Renal pelvis (tissue), 4 donors: ENCODE results near the gene CDKN1A. TPM values are rescaled to one million over a fixed set of nuclear protein-coding genes. Genes with fewer than 3 reads are reported as not detected.
"Not testable (repeated sequence)": the region's sequence is repeated elsewhere in the genome, so short reads cannot be mapped to it uniquely, and the experiment has no call there.

Experiments
- DNase-seq: peaks from one replicate; pipeline ENCODE4 v3.0.0-alpha.2; 2013
- polyA plus RNA-seq, 3 donors: library from polyadenylated mRNA; unstranded; fragments of 120-200 nt; gene quantifications; one replicate each; pipeline ENCODE4 v1.2.1, GENCODE V29; 2013; ENCODE audit not compliant: insufficient read length in 3 of 3

Gene CDKN1A
- polyA plus RNA-seq, 3 donors: 11.1 to 12.2 (median 11.7) TPM

DNA sequence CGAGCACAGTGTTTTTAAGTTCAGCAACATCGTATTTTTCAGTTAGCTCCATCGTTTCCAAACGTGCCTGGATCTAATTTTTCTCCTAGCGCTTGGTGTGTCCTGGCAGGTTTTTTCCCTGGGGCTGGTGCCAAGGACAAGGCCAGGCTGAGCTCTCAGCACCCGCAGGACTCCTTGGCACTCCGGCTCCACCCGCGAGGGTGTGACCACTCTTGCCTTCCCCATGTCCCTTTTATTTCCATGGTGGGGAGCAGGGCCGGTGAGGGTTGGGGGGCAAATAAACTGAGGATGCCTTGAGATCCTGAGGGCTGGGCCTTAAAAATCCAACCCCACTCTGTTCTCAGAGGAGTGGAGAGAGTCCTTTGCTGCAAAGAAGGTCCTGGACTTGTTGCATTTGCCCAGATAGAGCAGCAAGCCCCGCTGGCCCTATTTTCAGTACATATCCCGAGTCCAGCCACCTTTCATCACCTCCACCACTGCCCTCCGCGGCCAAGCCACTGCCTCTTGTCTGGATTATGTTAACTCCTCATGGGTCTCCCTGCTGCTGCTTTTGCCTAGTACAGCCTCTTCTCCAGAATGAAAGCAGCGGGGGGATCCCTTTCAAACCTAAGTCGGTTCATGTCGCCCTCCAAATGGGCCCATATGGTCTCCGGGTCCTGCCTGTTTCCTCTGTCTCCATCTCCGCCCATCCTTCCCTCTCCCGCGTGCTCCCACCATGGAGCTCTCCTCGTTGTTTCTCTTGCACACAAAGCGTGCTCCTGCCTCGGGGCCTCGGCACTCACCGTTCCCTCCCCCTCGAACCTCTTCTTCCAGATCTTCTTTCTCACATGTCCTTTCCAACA is 14.6 kb downstream of the CDKN1A start:
- no peak for DNase-seq

DNA sequence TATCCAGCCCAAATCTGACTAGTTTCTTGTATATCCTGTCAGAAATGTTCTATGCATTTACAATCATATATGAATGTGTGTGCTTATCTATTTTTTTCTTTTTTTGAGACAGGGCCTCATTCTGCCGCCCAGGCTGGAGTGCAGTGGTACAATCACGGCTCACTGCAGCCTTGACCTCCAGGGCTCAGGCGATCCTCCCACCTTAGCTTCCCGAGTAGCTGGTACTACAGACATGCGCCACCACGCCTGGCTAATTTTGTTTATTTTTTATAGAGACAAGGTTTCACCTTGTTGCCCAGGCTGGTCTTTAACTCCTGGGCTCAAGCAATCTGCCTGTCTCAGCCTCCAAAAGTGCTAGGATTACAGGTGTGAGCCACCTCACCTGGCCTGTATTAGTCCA is 16.1 kb downstream of the CDKN1A start:
- DNase-seq: no peak

DNA sequence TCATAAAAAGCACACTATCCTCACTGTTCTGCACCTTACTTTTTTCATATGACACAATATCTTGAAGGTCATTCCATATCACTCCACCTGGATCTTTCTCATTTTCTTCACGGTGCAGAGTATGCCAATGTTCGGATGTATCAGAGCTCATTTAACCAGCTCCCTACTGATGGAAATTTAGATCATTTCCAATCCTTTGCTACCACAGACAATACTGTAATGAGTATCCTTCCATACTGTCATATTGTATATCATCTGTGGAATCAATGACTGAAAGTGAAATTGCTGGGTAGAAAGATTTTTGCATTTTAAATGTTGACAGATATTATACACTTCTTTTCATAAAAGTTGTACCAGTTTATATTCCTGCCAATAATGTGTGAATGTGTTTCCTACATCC is 16.9 kb downstream of the CDKN1A start:
- DNase-seq: no peak

DNA sequence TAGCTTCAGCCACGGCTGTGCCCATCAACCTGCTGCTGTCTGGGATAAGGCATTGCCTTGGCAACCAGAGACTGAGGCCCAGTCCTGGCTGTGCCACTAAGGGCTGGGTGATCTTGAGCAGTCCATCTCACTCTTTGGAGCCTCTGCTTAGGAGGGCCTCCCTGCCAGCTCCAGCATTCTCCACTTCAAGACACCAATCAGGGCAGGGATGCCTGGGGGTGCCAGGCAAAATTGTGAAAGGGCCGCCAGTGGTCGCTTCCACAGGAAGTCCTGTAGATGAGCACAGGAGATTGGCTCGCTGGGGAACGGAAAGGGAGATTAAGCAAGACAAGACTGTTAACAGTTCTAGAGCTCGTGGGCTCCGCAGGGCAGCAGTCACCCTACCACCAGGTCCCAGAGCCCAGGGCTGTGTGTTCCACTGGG is 19.0 kb downstream of the CDKN1A start, which contains the start of gene RAB44:
RAB44 (plus strand) TSS at position 346 of the 423 bp plus-strand sequence. CDS start 6,410 bp downstream, outside the sequence.
- DNase-seq: no peak

DNA sequence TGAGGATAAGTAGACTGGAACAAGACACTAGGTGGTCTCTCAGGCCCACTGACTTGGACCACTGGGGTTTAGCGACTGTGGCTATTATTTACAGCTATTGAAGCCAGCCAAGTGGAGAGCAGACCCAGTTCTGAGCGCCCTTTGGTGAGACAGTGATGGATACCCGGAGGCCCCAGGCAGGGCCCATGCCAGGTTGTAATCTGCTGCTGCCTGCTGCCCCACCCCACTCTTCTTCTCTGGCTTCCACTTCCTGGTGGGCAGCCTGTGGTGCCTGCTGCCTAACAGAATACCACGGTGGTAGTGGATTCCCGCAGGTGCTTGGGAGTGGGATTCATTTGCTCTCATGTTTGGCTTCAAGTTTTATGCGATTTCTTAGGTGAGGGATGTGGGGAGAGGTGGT is 19.7 kb downstream of the CDKN1A start:
- no peak for DNase-seq

DNA sequence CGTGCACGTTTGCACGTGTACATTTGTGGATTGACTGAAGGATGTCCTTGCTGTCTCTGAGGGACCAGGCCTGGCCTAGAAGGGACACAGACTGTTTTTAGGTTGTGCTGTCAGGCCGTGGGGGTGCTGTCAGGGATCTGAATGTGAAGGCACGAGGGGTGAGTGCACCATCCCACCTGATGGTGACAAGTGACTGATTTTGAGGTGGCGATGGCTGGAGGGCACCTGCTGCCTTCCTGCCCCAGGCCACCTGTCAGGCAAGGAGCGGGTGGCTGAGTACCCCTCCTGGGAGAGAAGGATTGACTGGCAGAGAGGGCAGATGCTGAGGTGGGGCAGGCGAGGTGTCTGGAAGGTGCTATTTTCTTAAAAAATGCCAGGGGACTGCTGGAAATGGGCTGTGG is 20.4 kb downstream of the CDKN1A start:
- no peak for DNase-seq

DNA sequence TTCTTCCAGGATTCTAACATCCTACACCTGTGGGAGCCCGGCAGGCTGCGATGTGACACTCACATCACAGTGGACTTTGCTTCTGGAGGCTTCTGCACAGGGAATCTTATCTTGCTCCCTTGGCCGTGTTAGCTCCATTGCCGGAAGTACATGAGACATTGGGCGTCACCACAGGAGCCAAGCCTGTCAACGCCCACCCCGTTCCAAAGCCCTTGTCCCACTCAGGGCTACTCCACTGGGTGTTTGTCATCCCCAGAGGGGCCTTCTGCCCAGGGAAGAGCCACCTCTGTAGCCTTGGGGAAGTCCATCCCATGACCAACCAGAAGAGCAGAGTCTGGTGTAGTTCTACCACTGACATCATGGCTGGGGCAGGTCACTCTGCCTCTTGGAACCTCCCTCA is 20.8 kb downstream of the CDKN1A start:
- DNase-seq: no peak

DNA sequence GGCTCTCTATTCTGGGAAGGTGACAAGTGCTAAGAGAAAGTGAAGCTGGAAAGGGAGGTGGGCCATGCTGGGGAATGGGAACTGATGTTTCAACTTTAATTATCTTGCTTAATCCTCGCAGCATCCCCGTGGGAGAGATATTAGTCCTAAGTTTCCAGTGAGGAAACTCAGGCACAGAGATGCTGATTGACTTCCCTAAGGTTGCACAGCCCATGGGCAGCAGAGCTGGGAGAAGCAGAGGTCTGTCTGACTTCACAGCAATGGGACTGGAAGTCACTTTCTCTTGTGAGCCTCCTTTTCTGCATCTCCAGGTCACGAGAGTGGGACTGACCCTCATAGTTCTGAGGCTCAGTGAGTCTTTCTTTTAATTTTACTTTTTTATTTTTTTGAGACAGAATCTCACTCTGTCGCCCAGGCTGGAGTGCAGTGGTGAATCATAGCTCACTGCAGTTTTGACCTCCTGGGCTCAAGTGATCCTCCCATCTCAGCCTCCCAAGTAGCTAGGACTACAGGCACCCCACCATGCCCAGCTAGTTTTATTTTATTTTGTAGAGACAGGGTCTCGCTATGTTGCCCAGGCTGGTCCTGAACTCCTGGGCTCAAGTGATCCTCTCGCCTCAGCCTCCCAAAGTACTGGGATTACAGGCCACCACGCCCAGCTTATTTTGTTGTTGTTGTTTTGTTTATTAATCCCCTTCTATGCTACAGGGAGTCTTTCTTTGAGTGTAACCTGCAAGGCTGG is 21.7 kb downstream of the CDKN1A start:
- DNase-seq: no peak

DNA sequence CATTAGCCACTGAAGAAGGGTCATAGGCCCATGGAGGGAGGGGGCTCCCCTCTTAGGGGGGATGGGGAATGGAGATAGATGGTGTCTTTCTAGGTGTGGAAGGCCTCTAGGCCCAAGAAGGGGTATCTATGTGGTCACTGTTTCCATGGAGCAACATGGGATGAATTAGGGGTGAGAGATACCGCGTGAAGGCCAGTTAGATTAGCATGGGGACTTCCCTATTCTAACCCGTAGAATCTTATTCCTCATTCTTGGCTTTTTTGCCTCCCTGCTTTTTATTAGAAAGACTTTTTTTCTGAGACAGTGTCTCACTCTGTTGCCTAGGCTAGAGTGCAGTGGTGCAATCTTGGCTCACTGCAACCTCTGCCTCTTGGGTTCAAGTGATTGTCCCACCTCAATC is 22.3 kb downstream of the CDKN1A start:
- DNase-seq: no peak

DNA sequence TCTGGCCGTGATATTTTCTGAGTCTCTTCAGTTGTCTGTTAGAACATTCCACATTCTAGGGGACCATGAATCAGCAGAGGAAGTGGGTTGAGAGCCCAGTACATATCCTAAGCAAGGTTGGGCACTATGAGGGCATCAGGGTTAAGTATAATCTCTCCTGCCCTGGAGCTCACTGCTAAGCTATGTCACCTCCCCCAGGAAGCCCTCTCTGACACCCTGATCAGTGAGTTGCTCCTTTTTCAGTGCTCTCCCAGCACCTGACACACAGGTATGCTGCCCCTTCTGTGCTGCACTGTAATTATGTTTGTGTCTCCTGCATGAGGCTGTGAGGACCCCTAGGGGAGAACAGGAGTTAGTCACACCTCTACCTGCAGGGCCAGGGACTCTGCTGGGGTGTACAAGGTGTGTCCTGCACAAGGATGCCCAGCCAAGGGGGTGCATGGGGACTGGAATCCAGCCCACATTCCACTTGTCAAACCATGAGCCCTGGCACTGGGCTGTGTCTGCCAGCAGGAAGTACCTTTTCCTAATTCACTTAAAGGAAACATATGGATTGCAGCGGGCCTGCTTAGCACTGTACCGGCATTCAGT is 23.0 kb downstream of the CDKN1A start:
- no peak for DNase-seq

DNA sequence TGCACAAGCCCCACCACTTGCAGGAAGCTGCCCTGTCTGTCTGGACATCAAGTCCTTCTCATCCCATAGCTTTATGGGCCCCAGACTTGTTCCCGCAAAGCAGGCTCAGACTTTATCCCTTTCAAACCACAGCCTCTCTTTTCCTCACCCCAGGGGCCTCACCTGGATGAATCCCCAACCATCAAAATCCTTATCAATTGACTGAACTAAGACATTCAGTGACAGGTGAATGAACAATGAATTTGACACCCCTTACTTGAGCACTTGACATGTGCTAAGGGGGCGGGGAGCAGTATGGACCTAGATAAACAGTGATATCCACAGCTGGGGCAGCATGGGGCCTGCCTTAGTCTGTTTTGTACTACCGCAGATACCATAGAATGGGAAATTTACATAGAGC is 24.1 kb downstream of the CDKN1A start:
- DNase-seq: no peak

DNA sequence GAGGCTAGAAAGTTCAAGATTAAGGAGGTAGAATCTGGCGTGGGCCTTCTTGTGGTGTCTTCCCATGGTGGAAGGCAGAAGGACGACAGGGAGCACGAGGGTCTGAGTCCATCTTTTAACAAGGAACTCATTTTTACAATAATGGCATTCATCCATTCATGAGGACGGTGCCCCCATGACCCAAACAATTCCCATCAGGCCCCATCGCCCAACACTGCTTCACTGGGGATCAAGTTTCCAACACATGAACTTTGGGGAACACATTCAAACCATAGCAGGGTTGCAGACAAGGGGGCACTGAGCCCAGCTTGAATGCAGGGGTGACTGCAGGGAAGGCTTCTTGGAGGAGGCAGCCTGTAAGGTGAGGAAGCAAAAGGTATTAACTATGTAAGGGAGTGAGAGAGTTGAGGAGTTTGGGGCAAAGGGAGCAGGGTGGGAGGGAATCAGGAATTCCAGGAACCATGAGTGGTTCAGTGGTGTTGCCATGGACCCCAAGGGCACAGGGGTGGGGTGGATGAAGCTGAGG is 24.6 kb downstream of the CDKN1A start:
- no peak for DNase-seq

DNA sequence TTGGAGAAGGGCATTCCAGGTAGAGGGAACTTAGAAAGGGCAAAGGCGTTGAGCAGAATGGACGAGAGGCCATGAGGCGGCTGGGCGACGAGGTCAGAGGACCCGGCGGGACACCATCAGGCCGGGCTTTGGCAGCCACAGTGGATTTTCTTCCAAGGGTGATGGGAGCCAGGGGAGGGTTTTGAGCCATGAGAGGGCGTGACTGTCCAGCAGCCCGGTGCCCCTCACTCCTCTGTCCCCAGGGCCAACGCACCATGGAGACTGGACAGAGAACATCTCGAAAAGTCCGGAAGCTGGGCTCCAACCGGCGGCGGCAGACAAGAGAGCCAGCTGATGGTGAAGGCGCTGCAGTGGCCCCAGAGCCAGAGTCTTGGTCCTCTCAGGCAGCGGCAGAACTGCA is 25.5 kb downstream of the CDKN1A start:
- no peak for DNase-seq

DNA sequence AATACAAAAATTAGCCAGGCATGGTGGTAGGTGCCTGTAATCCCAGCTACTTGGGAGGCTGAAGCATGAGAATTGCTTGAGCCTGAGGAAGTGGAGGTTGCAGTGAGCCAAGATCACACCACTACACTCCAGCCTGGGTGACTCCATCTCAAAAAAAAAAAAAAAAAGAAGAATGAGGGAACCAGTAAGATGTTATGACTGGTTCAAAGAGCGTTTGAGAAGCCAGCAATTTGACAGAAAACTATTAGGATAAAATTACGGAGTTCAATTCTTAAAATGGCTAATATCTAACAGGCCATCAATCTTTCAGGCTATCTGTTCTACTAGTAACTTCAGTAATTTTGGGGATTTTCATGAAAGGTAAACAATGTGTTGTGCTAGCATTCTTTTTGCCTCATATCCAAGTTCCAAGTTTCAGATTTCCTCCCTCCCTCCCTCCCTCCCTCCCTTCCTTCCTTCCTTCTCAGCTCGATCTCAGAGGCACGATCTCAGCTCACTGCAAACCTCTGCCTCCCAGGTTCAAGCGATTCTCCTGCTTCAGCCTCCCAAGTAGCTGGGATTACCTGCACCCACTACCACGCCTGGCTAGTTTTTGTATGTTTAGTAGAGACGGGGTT is 26.6 kb downstream of the CDKN1A start:
- DNase-seq: not testable (repeated sequence)

DNA sequence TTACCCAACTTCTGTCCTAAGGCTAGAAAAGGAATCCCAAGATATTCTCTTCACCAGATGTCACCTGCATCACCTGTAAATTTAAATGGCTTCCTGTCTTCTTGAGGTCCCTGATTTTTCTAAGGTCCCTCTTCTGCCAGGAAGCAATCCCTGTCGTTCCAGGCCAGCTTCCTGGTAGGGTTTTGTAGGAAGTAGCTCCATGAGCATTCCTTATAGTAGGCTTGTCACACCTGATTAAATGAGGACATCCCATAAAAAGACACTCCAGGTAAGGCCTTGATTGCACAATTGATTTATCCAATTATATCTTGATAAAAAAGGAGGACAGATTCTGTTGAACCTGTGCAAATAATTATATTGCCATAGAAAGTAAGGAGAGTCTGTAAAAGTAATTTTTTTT is 27.8 kb downstream of the CDKN1A start:
- DNase-seq: no peak

DNA sequence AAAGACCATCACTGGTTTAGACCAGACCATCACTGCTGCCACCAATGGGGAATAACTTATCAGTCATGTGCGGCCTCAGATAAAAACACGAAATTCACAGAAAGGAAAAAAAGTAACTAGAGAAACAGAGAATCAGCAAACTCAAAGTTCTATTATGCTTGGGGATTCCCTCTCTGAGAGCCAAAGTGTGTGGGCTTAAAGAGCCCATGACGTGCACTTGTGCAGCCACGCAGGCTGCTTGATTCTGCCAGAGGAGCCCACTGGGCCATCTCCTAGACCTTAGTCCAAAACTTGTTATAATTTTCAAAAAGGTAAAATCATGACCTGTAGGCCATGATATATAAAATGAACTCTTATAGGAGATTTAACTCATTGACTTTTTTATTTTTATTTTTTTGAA is 34.3 kb downstream of the CDKN1A start:
- no peak for DNase-seq

DNA sequence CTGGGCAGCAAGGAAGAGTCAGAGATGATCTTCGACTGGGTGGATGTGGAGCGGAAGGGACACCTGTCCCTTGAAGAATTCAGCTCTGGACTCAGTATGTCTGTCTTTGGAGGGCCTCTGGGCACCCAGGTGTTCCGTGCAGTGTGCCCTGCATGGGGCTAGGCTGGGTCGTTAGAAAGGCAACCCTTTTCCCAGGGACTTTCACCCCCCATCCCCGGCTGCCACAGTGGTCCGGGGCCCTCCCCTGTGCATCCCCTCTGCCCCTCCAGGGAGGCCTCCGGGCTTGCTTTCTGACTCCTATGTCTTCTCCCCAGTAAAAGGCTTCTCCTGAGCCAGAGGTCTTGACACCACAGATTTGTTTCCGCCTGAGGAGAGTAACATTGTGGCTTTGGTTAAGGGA is 35.3 kb downstream of the CDKN1A start:
- DNase-seq: no peak

DNA sequence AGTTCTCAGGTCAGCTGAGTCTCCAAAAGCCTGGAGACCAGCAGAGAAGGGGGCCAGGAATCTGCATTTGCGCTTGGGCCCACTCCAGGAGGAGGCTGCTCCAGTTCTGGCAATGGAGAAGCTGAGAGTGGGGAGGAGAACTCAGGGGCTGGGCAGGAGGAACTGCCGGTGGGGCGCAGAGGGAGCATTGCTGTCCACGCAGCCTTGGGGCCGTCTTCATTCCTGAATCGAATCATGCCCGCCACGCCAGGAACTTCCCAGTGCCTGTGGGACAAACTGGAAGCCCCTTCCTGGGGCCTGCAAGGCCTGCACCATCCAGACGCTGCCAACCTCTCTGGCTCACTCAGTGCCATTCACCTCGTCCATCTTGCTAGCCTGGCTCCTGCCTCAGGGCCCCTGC is 36.0 kb downstream of the CDKN1A start:
- DNase-seq: no peak

DNA sequence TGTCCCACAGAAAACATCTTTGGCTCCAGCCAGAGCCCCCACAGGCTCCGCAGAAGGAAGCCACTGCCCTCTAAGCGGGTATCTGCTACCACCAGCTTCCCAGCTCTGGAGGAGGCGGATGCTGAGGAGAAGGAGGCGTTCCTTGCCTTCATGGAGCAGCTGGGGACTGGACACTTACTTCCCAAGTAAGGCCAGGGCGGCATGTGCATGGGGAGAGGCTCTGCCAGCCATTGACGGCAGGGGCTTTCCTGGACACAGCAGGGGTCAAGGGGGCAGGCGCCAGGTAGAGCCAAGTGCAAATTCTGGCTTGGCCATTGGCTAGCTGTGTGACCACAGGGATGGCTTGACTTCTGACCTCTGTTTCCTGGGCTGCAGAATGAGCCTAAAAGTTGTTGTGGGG is 37.0 kb downstream of the CDKN1A start:
- DNase-seq: no peak

DNA sequence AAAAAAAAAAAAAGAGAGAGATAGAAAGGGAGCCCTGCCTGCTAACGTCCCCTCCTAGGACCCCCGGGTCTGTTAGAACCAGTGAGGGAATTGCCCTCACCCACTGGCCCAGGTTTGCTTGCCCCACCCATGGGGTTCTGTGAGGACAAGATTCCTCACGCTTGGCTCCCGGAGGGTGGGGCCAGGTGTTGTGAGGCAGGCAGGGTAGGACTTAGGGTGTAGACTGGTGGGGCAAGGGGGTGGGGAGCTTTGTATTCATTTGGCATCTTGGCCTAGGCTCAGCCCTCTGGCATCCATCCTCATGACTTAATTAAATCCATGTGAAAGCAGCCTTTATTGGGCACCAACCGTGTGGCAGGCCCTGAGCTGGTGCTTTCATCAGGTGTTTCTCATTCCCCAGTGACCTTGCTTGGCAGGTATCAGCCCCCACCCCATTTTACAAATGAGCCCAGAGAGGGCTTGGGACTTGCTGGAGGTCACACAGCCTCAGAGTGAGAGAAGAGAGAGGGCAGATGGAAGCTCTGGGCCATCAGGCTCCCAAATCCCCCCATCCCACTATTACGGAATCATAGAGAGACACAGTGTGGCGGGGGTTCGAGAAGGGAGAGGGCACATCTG is 38.1 kb downstream of the CDKN1A start:
- no peak for DNase-seq

DNA sequence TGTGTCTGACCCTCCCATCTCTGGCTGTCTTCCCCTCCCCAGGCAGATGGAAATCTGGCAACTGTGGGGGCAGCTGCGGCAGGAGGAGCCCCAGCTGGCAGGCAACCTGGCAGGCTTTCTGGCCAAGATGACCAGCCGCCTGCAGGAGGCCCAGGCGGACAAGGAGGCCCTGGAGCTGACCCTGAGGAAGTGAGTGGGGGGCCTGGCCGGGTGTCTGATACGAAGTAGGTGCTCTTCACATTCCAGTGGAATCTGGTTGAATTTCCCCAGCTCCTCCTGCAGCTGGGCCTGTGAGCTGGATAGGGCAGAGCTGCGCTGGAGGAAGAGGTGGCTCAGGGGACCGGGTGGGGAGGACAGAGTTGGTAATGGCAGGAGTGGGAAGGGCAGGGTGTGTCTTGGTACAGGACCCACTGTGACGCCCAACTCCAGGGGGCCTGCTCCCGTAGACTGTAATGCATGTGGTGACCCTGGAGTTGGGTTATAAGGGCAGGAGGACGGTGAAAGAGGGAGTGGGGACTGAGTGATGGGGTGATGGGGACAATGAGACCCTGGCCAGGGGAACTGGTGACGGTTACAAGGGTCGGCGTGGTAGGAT is 38.8 kb downstream of the CDKN1A start:
- no peak for DNase-seq
